Adrenal gland (tissue), 5 donors: ENCODE measurements around the gene HAT1.

Source experiments
- CTCF ChIP-seq, 6 experiments: fragments of 450-650 bp in 4 of 6; fragments of 200-600 bp in 2 of 6; sonication (generic) in 1 of 6; IDR thresholded peaks; 1 replicate in 5 of 6; 2 replicates in 1 of 6; pipeline versions ENCODE4 v1.5.1 to v1.8.0; 2016 to 2021; ENCODE audit warnings: antibody characterized with exemption in 6 of 6, mild to moderate bottlenecking in 2 of 6, moderate library complexity in 1 of 6
- POLR2A ChIP-seq, 2 donors: fragments of 450-650 bp; IDR thresholded peaks; one replicate each; pipeline ENCODE4 v1.6.1; 2017; ENCODE audit warnings: antibody characterized with exemption in 2 of 2, mild to moderate bottlenecking in 2 of 2, moderate library complexity in 1 of 2
- donor health status: DM: no; HTN: no; CAD: no.

- no peak for TF ChIP-seq POLR2A (IDR thresholded peaks at IDR 0.05)
- TF ChIP-seq CTCF (IDR thresholded peaks at IDR 0.05) = no peak
Observed at GRCh38 chr2:171943869-171944268, 21.6 kb downstream of the HAT1 start.
